SK-N-SH (cell line): ENCODE measurements around the gene HPX. TPM values are rescaled to one million over a fixed set of nuclear protein-coding genes. Genes with fewer than 3 reads are reported as not detected.

Experiments
- CTCF ChIA-PET: fragments of 300-600, 350-600 bp; formaldehyde crosslinking; extraction: SDS; loops from one replicate; lab custom pipeline; 2021; lab: Yijun Ruan, JAX
- POLR2A ChIA-PET: fragments of 350-600 bp; sonication (Branson Sonifier 250); formaldehyde crosslinking; extraction: SDS; loops from one replicate; lab custom pipeline; 2020; ENCODE audit warnings: antibody characterized with exemption, inconsistent platforms; lab: Yijun Ruan, JAX
- DNase-seq: peaks from one replicate; pipeline ENCODE4 v3.0.0; 2012
- H2AFZ ChIP-seq: fragments of 200-600 bp; sonication (generic); 2 replicates; pipeline ENCODE4 v1.8.1; 2016; ENCODE audit warnings: antibody characterized with exemption, mild to moderate bottlenecking, low read depth
- H3F3A ChIP-seq: fragments of 200-600 bp; sonication (generic); replicated peaks from 2 replicates; pipeline ENCODE3; 2016; ENCODE audit warnings: antibody characterized with exemption, mild to moderate bottlenecking; ENCODE audit not compliant: insufficient read depth
- H3K27ac ChIP-seq, 2 experiments: fragments of 200-500 bp in 1 of 2; fragments of 200-600 bp in 1 of 2; sonication (Bioruptor generic) in 1 of 2; sonication (generic), shearing (Covaris generic) in 1 of 2; 2 replicates each; pipeline versions ENCODE4 v1.5.1 to v1.6.1; 2014 to 2016; ENCODE audit warnings: low read depth in 2 of 2, inconsistent platforms in 1 of 2, low read length in 1 of 2, mild to moderate bottlenecking in 1 of 2, mixed read lengths in 1 of 2
- H3K27me3 ChIP-seq: fragments of 200-600 bp; sonication (generic), shearing (Covaris generic); 2 replicates; pipeline ENCODE4 v1.6.1; 2016; ENCODE audit warnings: mixed run types; ENCODE audit not compliant: insufficient read depth
- H3K36me3 ChIP-seq, 2 experiments: fragments of 200-500 bp in 1 of 2; fragments of 200-600 bp in 1 of 2; sonication (Bioruptor generic) in 1 of 2; sonication (generic) in 1 of 2; replicated peaks in 1 of 2; 2 replicates each; pipeline versions ENCODE3 to v1.5.1; 2014 to 2016; ENCODE audit warnings: low read length in 1 of 2, mild to moderate bottlenecking in 1 of 2; ENCODE audit not compliant: insufficient read depth in 2 of 2, control insufficient read depth in 1 of 2
- H3K4me1 ChIP-seq, 2 experiments: fragments of 200-500 bp in 1 of 2; fragments of 200-600 bp in 1 of 2; sonication (Bioruptor generic) in 1 of 2; sonication (generic), shearing (Covaris generic) in 1 of 2; 2 replicates each; pipeline versions ENCODE4 v1.5.1 to v1.6.1; 2014 to 2016; ENCODE audit warnings: low read depth in 1 of 2, low read length in 1 of 2, mixed run types in 1 of 2; ENCODE audit not compliant: insufficient read depth in 2 of 2, control insufficient read depth in 1 of 2
- H3K4me2 ChIP-seq: fragments of 200-600 bp; sonication (generic), shearing (Covaris generic); 2 replicates; pipeline ENCODE4 v1.6.1; 2017; ENCODE audit warnings: mixed run types
- H3K4me3 ChIP-seq, 2 experiments: fragments of 200-500 bp in 1 of 2; fragments of 200-600 bp in 1 of 2; sonication (Bioruptor generic) in 1 of 2; sonication (generic), shearing (Covaris generic) in 1 of 2; 2 replicates each; pipeline versions ENCODE4 v1.5.1 to v1.8.1; 2014 to 2016; ENCODE audit warnings: low read depth in 2 of 2, inconsistent platforms in 1 of 2, low read length in 1 of 2, mild to moderate bottlenecking in 1 of 2, mixed read lengths in 1 of 2, moderate library complexity in 1 of 2
- H3K79me2 ChIP-seq: fragments of 200-600 bp; sonication (generic); 2 replicates; pipeline ENCODE4 v1.8.1; 2017; ENCODE audit warnings: mild to moderate bottlenecking; ENCODE audit not compliant: insufficient read depth
- H3K9ac ChIP-seq: fragments of 200-600 bp; sonication (generic); 2 replicates; pipeline ENCODE4 v1.6.1; 2017; ENCODE audit warnings: mixed run types
- H3K9me2 ChIP-seq: fragments of 200-600 bp; sonication (generic); 2 replicates; pipeline ENCODE4 v1.6.1; 2017; ENCODE audit warnings: mixed run types
- H3K9me3 ChIP-seq: fragments of 200-600 bp; sonication (generic); 2 replicates; pipeline ENCODE4 v1.6.1; 2017; ENCODE audit warnings: mixed run types, mild to moderate bottlenecking, moderate library complexity
- H4K20me1 ChIP-seq: fragments of 200-600 bp; sonication (generic); 2 replicates; pipeline ENCODE4 v1.6.1; 2017; ENCODE audit warnings: mild to moderate bottlenecking, mixed run types; ENCODE audit not compliant: insufficient read depth
- EZH2phosphoT487 ChIP-seq: fragments of 200-600 bp; sonication (generic); IDR thresholded peaks from 2 replicates; pipeline ENCODE4 v1.6.1; 2017; ENCODE audit warnings: low read depth, mixed run types, mild to moderate bottlenecking, antibody characterized with exemption, moderate library complexity, borderline replicate concordance
- FOSL2 ChIP-seq: IDR thresholded peaks from 2 replicates; pipeline ENCODE4 v1.4.0; 2012; ENCODE audit warnings: low read depth, mild to moderate bottlenecking, moderate library complexity, borderline replicate concordance
- GABPA ChIP-seq: IDR thresholded peaks from 2 replicates; pipeline ENCODE4 v1.4.0; 2012; ENCODE audit warnings: low read depth, mild to moderate bottlenecking
- GATA2 ChIP-seq: sonication (generic); formaldehyde crosslinking; IDR thresholded peaks from 2 replicates; pipeline ENCODE4 v1.5.0; 2020; ENCODE audit warnings: mild to moderate bottlenecking, missing genetic modification reagents
- JUND ChIP-seq: IDR thresholded peaks from 2 replicates; pipeline ENCODE4 v1.4.0; 2012
- MXI1 ChIP-seq: IDR thresholded peaks from 2 replicates; pipeline ENCODE4 v1.6.1; 2012; ENCODE audit warnings: mild to moderate bottlenecking, low read depth, low read length, improper control_type of control experiment
- NRF1 ChIP-seq: IDR thresholded peaks from 2 replicates; pipeline ENCODE4 v1.6.1; 2012; ENCODE audit warnings: low read depth, mild to moderate bottlenecking, low read length
- RAD21 ChIP-seq: IDR thresholded peaks from 2 replicates; pipeline ENCODE4 v1.6.1; 2012; ENCODE audit warnings: mild to moderate bottlenecking, low read length
- RCOR1 ChIP-seq: fragments of 150-350 bp; IDR thresholded peaks from 2 replicates; pipeline ENCODE4 v1.6.1; 2017; ENCODE audit warnings: antibody characterized with exemption, low read length
- RFX5 ChIP-seq: IDR thresholded peaks from 2 replicates; pipeline ENCODE4 v1.6.1; 2012; ENCODE audit warnings: mild to moderate bottlenecking, improper control_type of control experiment, low read length
- SIN3A ChIP-seq: IDR thresholded peaks from 2 replicates; pipeline ENCODE4 v1.6.1; 2012; ENCODE audit warnings: low read depth, mild to moderate bottlenecking, low read length, moderate library complexity, borderline replicate concordance
- SMC3 ChIP-seq: IDR thresholded peaks from 2 replicates; pipeline ENCODE4 v1.6.1; 2012; ENCODE audit warnings: low read depth, low read length, improper control_type of control experiment
- TAF1 ChIP-seq: IDR thresholded peaks from 2 replicates; pipeline ENCODE4 v1.6.1; 2012; ENCODE audit warnings: low read depth, mild to moderate bottlenecking, low read length, moderate library complexity, borderline replicate concordance
- TCF12 ChIP-seq: IDR thresholded peaks from 2 replicates; pipeline ENCODE4 v1.4.0; 2012
- TEAD4 ChIP-seq: IDR thresholded peaks from 2 replicates; pipeline ENCODE4 v1.4.0; 2012; ENCODE audit warnings: mild to moderate bottlenecking, borderline replicate concordance; ENCODE audit not compliant: insufficient read depth
- YY1 ChIP-seq: IDR thresholded peaks from 2 replicates; pipeline ENCODE4 v1.4.0; 2012; ENCODE audit warnings: low read depth, mild to moderate bottlenecking
- WGBS: methylation state at CpG from one replicate; pipeline ENCODE4 v1.1.6; 2017; ENCODE audit warnings: low lambda C conversion rate; 5-methylcytosine and 5-hydroxymethylcytosine counted together
- polyA plus RNA-seq, 3 experiments: library from polyadenylated mRNA; depleted of rRNA; stranded (reverse); fragments of >200 nt; gene quantifications; 2 replicates each; pipeline ENCODE4 v1.2.3, GENCODE V29; 2012
- TF ChIP-seq, protein P1 (sequence below): fragments of 150-350 bp; IDR thresholded peaks from 2 replicates; pipeline ENCODE4 v1.6.1; 2017; ENCODE audit warnings: antibody characterized with exemption, low read length, low read depth, borderline replicate concordance
- TF ChIP-seq, protein P2 (sequence below): IDR thresholded peaks from 2 replicates; pipeline ENCODE4 v1.4.0; 2012; ENCODE audit warnings: low read depth, borderline replicate concordance
- TF ChIP-seq, protein P3 (sequence below): IDR thresholded peaks from 2 replicates; pipeline ENCODE4 v1.6.1; 2012; ENCODE audit warnings: mild to moderate bottlenecking, low read depth, low read length, moderate library complexity
- TF ChIP-seq, protein P4 (sequence below): fragments of 200-600 bp; sonication (generic); IDR thresholded peaks from 2 replicates; pipeline ENCODE4 v1.6.1; 2017; ENCODE audit warnings: antibody characterized with exemption, mild to moderate bottlenecking, moderate library complexity

Gene HPX
- polyA plus RNA-seq, 1 of the 3 experiments (the other 2 are of a cell fraction): 1.8 TPM

DNA sequence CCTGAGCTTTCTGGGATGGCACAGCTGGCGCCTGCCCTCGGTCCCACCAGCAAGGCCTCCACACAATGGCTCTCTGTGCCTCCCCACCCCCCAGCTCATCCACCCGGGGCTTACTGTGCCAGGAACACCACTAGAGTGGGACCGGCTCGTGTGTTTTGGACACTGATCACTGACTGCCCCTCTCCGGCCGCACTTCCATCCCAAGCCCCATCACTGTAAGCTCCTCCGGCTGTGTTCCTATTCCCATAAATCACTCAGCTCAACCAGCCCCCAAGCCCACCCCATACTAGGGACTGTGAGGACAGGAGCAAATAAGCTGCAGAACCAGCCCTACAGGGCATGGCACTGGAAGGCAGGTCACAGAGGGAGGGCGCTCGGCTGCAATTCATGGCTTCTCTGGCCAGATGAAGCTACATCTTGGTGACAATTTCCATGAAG is 29.2 kb downstream of the HPX start (continued):
- no peak for TF ChIP-seq EZH2phosphoT487
- no peak for TF ChIP-seq NRF1
- TF ChIP-seq YY1: no peak
- TF ChIP-seq, protein P1, sequence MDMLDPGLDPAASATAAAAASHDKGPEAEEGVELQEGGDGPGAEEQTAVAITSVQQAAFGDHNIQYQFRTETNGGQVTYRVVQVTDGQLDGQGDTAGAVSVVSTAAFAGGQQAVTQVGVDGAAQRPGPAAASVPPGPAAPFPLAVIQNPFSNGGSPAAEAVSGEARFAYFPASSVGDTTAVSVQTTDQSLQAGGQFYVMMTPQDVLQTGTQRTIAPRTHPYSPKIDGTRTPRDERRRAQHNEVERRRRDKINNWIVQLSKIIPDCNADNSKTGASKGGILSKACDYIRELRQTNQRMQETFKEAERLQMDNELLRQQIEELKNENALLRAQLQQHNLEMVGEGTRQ: no peak
- no peak for TF ChIP-seq TAF1
- TF ChIP-seq, all 33 proteins: peak for 0

DNA sequence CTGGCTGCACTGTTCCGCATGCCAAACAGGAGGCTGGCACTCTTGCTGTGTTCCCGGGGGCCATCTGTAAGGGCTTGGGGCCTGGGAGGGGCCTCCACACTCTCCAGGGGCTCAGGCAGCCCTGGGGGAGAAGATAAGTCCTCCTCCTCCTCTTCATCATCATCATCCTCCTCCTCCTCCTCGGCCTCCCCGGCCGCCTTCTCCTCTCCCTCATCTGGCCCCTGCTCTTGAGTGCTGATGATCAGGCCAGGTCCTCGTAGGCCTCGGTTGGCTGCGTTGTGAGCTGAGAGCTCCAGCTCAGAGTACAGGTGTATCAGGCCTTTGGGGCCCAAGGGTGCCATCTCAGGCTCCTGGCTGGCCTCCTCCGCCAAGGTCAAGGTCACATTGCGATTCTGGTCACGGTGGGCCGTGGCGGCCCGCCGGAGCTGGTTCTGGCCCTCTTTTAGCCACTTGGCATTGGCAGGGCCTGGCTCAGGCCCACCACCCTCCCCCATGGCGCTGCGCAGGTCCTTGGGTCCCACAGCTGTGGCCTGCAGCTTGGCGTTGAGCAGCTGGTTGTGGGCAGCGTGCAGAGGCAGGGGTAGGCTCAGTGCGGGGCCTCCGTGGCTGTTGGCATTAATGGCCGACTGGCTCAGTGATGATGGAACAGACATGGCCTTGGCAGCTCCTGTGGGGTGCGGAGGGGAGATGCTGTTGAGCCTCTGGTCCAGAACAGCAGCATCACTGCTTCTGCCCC is 29.9 kb downstream of the HPX start:
- 0 out of 2 replicates have a peak, but pooled peaks cover 2% of the 10 kb centered on the region for H3K79me2 ChIP-seq
- H3K9ac ChIP-seq: no peak overlapping the region
- no peak overlapping the region for H2AFZ ChIP-seq
- POLR2A ChIA-PET: interaction anchor here (1.6 kb wide), 1 partner anchor 8 kb away, joined by 8 read pairs; the partner anchor contains the start of gene APBB1
- H3K9me3 ChIP-seq: no peaks in the 10 kb centered on the region
- no peak overlapping the region for H3K27ac ChIP-seq
- no peaks in the 10 kb centered on the region for H3K27me3 ChIP-seq
- 89% methylated on average over 6 of the region's 23 CpGs for WGBS
- CTCF ChIA-PET: interaction anchor here (0.6 to 2.0 kb wide), 7 partner anchors 24 to 346 kb away, joined by 3 to 17 read pairs (median 3); no protein-coding TSS in a partner anchor
- peaks cover 2% of the 10 kb centered on the region for H3F3A ChIP-seq
- no peaks in the 10 kb centered on the region for H3K9me2 ChIP-seq
- peaks cover 0 to 3% of the 10 kb centered on the region in 2 experiments; a peak in 1 of 4 replicates for H3K4me1 ChIP-seq
- H3K4me2 ChIP-seq: no peak overlapping the region
- peaks cover 0 to 10% of the 10 kb centered on the region in 2 experiments for H3K36me3 ChIP-seq
- H3K4me3 ChIP-seq: no peak overlapping the region
- no peak for DNase-seq
- H4K20me1 ChIP-seq: no peaks in the 10 kb centered on the region
- TF ChIP-seq, protein P1: no peak
- TF ChIP-seq, protein P2, sequence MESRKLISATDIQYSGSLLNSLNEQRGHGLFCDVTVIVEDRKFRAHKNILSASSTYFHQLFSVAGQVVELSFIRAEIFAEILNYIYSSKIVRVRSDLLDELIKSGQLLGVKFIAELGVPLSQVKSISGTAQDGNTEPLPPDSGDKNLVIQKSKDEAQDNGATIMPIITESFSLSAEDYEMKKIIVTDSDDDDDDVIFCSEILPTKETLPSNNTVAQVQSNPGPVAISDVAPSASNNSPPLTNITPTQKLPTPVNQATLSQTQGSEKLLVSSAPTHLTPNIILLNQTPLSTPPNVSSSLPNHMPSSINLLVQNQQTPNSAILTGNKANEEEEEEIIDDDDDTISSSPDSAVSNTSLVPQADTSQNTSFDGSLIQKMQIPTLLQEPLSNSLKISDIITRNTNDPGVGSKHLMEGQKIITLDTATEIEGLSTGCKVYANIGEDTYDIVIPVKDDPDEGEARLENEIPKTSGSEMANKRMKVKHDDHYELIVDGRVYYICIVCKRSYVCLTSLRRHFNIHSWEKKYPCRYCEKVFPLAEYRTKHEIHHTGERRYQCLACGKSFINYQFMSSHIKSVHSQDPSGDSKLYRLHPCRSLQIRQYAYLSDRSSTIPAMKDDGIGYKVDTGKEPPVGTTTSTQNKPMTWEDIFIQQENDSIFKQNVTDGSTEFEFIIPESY: no peak
- TF ChIP-seq YY1 (no peak), MXI1 (no peak), RCOR1 (no peak), FOSL2 (no peak), RFX5 (no peak), GABPA (no peak), RAD21 (no peak), TCF12 (no peak), TEAD4 (no peak), JUND (no peak), SIN3A (no peak), GATA2 (CRISPR knock-in tag) (no peak), SMC3 (no peak)
- TF ChIP-seq, protein P3, sequence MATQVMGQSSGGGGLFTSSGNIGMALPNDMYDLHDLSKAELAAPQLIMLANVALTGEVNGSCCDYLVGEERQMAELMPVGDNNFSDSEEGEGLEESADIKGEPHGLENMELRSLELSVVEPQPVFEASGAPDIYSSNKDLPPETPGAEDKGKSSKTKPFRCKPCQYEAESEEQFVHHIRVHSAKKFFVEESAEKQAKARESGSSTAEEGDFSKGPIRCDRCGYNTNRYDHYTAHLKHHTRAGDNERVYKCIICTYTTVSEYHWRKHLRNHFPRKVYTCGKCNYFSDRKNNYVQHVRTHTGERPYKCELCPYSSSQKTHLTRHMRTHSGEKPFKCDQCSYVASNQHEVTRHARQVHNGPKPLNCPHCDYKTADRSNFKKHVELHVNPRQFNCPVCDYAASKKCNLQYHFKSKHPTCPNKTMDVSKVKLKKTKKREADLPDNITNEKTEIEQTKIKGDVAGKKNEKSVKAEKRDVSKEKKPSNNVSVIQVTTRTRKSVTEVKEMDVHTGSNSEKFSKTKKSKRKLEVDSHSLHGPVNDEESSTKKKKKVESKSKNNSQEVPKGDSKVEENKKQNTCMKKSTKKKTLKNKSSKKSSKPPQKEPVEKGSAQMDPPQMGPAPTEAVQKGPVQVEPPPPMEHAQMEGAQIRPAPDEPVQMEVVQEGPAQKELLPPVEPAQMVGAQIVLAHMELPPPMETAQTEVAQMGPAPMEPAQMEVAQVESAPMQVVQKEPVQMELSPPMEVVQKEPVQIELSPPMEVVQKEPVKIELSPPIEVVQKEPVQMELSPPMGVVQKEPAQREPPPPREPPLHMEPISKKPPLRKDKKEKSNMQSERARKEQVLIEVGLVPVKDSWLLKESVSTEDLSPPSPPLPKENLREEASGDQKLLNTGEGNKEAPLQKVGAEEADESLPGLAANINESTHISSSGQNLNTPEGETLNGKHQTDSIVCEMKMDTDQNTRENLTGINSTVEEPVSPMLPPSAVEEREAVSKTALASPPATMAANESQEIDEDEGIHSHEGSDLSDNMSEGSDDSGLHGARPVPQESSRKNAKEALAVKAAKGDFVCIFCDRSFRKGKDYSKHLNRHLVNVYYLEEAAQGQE: no peak
- TF ChIP-seq, protein P4, sequence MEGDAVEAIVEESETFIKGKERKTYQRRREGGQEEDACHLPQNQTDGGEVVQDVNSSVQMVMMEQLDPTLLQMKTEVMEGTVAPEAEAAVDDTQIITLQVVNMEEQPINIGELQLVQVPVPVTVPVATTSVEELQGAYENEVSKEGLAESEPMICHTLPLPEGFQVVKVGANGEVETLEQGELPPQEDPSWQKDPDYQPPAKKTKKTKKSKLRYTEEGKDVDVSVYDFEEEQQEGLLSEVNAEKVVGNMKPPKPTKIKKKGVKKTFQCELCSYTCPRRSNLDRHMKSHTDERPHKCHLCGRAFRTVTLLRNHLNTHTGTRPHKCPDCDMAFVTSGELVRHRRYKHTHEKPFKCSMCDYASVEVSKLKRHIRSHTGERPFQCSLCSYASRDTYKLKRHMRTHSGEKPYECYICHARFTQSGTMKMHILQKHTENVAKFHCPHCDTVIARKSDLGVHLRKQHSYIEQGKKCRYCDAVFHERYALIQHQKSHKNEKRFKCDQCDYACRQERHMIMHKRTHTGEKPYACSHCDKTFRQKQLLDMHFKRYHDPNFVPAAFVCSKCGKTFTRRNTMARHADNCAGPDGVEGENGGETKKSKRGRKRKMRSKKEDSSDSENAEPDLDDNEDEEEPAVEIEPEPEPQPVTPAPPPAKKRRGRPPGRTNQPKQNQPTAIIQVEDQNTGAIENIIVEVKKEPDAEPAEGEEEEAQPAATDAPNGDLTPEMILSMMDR: no peak
